Frontal cortex (tissue), 4 donors: ENCODE results near the gene FGF14. TPM values are rescaled to one million over a fixed set of nuclear protein-coding genes. Genes with fewer than 3 reads are reported as not detected.

Source experiments
- DNase-seq, 2 donors: peaks; one replicate each; pipeline ENCODE4 v3.0.0; 2012; ENCODE audit warnings: low spot score in 2 of 2
- FAIRE-seq: peaks from 2 replicates; lab custom pipeline; 2012; peaks lifted over from hg19 to GRCh38; lab: Jason Lieb, UNC
- total RNA-seq: library from RNA; depleted of rRNA; stranded (reverse); fragments of >200 nt; gene quantifications from one replicate; pipeline ENCODE4 v1.2.3, GENCODE V29; 2014
- donor health status: control.
- donor health status: control.
- donor health status: control.

The FGF14 gene
- total RNA-seq, 1 donor from 2014 or later: 85.2 TPM

DNA sequence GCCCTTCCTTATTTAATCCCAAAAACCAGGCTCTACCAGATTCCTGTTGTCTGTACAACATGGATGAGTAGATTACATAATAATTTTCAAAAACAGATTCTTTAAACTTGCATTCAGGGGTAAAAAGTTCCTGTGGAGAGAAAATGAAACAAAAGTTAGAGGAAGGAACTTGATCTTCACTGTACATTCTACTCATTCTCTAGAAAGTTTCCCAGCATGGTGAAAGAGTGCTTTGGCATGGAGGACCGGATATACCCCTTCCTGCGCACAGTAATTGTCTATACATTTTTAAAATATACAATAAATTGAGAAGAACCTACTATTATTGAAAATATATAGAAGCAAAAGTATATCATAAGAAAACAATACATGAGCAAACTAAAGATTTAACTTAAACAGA is 675.2 kb downstream of the FGF14 start:
- DNase-seq: no peak
- FAIRE-seq: no peak

DNA sequence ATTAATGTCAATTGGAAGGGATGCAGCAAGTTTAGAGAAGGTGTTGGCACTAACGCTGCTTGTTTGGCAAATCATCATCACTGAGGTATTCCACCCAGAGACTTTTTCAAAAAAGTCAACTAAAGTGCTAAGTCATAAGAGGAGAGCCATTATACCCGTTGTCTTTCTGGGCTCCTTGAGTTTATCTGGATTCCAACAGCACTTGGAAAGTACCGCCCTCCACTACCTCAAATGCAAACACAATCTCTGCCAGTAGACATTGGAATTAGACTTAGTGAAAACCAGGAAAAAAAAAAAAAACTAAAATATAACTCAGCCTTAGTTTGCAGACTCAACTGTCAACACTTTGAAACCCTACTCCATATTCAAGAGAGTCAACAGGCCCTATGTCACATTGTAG is 683.4 kb downstream of the FGF14 start:
- DNase-seq: no peak

DNA sequence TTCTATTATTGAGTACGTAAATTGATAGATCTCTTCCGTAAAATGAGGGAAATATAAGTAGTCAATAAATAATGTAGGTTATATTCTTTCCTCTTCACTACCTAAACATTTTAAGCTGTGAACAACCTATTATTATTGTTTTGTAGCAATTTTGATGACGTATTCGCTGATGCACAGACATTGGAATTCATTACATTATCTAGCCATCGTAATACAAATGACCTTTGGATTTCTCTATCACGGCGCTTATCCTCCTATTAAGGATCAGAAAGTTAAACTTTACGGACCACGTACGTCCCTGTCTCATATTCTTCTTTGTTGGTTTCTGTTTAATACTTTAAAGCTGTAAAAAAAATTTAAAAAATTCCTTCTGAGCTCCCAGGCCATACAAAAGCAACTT is 684.5 kb downstream of the FGF14 start:
- FAIRE-seq (no peak), DNase-seq (no peak)

More for the DNA sequence above, 683.4 kb downstream of the FGF14 start:
- no peak for FAIRE-seq

DNA sequence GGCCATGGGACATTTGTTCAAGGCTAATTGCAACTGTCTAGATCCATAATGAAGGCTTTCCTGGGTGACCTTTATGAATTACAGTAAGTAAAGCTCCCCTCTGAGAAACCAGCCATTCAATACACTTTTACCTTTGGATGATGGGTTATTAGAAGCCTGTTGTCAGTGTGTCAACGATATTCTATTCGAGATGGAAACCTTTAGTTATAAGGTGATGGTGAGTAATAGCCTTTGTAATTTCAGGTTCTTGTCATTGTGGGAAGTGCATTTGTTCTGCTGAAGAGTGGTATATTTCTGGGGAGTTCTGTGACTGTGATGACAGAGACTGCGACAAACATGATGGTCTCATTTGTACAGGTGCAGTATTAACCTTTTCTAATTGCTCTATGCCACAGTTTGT is 687.7 kb downstream of the FGF14 start:
- no peak for FAIRE-seq

DNA sequence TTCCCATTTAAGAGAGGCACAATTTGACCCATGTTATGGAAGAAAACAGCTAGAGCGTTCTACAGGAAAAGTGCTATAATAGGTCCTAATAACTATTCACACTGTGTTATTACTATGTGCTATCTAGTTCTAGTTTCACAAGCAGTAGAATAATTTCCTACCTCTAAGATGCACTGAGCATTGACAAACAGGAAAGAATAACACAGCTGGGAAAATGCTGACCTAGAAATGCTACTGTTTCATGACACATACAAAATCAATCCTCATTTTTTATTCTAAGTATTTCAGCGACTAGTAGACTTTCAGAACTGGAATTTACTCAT is 689.9 kb downstream of the FGF14 start:
- DNase-seq (no peak), FAIRE-seq (no peak)

More for the DNA sequence above, 687.7 kb downstream of the FGF14 start:
- no peak for DNase-seq

DNA sequence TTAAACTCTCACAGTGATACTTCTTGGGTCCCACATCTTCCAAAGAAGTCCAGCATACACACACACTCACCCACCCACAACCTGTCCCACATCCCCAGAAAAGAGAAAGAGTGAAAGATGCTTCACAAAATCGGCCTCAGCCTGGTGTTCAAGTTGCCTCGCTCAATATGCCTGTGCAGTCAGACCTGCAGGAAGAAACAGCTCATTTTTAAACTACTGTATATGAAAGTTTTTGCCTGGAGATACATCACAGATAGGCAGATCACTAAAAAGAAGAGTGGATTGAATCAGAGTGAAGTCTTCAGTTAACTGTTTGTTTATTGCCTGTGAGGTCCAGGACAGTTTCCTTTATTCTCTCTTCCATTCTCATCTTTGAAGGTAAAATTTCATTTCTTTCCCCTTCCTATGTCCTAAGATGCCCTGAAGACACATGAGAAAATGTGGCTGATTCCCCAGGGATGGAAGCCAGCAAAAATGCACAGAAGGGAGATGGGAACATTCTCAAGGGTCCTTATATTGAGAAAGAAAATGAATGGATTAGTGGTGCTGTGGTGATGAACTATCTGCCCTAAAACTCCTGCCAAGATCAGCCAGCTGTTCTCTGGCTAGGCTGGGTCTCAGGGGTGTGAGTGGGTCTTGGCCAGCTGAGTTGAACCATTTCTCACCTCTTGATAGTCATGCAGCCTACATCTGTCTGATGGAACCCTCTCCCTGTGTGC is 690.4 kb downstream of the FGF14 start:
- FAIRE-seq: no peak
- DNase-seq: no peak

DNA sequence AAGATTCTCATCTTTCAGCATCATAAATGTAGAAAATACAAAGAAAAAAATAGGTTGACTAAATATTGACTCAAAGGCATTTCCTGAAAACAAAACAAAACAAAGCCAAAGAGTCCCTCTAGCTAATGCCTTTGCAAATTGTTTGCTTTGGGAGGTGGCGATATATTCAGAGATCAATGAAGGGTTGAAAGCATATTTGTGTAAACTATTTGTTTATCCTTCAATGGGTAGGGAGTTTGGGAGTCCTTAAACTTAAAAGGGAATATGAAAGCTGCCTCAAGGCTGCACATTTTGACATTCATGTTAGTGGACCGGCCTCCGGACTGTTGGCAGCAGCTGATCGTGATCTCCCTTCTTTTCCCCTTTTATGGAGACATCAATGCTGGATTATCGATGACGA is 691.9 kb downstream of the FGF14 start:
- FAIRE-seq (no peak), DNase-seq (no peak)

DNA sequence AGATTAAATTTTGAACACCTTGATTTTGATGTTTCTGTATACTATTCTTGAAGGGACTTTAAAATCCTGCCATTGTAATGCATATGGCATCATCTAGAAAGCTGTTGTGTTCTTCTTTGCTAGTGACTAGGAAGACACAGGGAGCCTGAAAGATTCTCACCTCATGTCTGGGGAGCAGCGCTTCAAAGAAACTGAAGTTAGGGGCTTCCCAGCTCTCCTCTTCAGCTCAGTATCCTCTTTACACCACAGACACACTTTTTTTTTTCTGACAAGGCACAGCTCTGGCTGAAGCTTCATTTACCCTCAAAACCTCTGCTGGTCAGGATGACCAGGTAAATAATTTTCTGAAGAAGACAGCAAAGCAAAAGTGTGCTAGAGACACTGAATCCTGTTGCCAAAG is 693.7 kb downstream of the FGF14 start:
- DNase-seq (no peak), FAIRE-seq (no peak)

DNA sequence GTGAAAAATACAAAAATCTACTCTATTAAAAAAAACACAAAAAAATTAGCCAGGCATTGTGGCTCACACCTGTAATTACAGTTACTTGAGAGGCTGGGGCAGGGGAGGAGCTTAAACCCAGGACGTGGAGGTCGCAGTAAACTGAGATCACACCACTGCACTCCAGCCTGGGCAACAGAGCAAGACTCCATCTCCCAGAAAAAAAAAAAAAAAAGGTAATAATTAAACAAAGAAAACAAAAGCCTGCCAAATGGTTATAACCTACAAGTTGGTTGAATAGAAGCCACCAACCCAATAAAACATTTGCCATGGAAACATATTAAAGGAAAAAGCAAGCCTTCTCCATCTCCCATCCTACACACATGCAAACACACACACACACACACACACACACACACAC is 694.2 kb downstream of the FGF14 start:
- FAIRE-seq (no peak), DNase-seq (no peak)

DNA sequence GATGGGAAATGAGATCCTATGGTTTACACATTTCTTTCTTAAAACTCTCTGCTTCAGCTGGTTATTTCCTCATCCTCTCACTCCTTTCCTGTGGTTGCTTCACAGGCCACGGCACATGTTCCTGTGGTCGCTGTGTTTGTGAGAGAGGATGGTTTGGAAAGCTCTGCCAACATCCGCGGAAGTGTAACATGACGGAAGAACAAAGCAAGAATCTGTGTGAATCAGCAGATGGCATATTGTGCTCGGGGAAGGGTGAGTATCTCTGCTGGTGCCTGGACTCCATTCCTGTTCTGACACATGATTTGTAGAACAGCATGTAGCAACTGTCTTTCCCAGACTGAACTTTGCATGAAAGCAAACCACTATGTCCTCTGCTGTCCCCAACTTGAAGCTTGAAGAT is 695.2 kb downstream of the FGF14 start:
- no peak for FAIRE-seq
- peak in 1 of 2 donors; percentile 10 for DNase-seq

DNA sequence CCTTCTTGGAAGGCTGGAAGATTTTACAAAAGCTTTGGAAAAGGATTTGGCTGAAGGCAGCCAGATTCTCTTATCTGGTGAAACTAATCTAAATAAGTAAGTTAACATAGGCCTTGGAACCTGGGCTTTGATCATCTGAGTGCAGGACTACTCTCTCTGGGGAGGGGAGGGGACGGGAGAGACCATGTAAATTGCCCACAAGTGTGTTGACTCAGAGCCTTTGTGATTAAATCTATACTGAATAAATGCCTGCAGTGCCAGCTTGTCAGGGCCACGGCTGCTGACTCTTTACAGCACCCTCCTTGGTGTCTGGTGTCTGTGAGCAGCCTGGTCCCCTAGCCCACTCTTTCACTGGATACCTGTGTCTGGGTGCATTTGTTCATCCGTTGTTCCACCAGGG is 698.0 kb downstream of the FGF14 start:
- FAIRE-seq: no peak
- no peak for DNase-seq

DNA sequence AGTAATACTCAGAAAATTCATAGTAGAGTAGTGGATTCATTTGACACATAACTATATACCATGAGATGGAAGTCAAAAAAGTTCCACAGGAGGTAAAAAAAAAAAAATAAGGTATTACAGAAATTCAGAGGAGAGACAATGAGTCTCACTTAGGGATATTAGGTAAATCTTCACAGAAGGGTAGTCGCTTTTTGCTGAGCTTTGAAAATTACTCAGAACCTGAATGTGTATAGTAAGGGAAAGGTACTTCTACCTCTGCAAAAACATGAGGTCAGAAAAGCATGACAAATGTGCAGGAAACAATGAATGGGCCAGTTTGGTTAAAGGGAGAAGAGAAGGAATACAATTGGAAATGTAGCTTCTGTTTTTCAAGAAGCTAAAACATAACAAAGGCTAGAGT is 698.8 kb downstream of the FGF14 start:
- DNase-seq (no peak), FAIRE-seq (no peak)

DNA sequence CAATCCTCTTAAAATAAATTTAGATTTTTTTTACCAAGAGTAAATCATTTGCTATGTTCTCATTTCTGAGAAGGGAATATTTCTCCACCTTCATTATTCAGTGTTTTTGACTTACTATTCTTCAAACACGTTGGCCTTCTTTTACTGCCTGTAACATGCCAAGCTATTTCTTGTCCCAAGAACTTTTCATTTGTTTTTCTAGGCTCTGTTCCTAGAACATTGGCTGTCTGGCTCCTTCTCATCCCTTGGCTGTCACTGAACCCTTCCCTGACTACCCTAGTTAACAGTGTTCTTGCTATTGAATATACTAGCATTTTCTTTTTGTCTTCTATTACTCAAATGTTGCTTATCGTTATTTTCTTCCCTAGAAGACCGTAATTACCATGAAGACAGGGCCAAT is 701.2 kb downstream of the FGF14 start:
- no peak for FAIRE-seq

DNA sequence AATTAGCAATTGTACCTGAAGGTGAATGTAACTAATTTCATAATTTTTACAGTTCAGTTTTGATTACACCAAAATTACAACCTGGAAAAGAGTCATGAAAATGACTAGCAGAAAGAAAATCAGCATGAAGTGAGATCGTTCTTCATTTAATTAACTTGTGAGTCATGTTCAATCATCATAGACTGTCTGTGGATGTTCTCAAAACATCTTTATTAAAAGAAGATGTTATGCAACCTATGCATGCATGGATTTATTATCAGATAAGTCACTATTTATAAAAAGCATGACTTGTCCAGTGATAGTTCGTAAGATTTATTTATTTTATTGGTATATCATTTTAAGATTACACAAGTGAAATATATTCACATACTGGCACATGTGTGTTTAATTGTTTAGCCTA is 703.4 kb downstream of the FGF14 start:
- FAIRE-seq: no peak
- DNase-seq: no peak

More for the DNA sequence above, 701.2 kb downstream of the FGF14 start:
- DNase-seq: no peak

DNA sequence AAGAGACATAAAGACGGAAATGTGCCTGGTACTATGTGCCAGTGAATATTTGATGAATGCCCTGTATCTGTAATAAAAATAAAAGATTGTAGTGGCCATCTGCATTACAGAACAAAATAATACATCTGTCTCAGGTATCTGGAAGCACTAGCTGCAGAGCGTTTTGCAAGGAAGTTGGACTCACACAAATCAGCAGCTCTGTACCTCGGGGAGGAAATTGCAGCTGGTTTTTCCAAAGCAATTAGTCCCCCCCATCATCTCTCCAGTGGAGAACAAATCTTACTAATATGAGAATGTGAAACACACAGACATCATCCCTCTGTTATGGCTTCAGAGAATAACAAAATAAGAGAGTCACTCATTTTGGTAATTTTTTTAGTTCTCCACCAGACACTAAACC is 704.1 kb downstream of the FGF14 start:
- no peak for DNase-seq
- FAIRE-seq: no peak

DNA sequence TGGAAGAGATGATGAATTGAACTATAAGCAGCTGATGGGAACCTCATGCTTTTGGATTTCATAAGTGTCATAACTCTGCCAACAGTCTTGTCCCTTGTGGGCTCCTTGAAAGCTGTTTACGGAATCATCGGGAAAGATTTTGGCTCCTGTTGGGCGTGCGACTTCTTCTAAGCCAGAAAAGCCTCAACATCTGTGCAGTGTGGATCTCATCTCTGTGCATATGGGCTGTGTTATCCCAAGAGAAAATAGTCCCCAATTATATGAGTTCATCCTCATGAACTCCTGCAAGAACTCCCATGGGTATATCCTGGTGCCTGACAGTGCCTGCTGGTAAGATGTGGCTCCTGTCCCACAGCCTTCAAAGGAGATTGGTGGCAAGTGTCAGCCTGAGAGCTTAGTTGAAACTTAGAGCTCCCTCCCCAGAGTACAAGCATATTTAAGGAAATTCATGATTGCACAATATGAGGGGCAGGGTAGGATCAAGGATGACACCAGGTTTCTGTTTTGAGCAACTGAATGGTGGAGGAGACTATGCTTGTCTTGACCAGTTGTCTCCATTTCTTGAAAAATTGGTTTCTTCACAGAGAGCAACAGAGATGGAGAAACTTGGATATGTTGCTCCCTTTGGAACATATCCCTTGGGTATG is 705.9 kb downstream of the FGF14 start:
- no peak for FAIRE-seq
- no peak for DNase-seq

DNA sequence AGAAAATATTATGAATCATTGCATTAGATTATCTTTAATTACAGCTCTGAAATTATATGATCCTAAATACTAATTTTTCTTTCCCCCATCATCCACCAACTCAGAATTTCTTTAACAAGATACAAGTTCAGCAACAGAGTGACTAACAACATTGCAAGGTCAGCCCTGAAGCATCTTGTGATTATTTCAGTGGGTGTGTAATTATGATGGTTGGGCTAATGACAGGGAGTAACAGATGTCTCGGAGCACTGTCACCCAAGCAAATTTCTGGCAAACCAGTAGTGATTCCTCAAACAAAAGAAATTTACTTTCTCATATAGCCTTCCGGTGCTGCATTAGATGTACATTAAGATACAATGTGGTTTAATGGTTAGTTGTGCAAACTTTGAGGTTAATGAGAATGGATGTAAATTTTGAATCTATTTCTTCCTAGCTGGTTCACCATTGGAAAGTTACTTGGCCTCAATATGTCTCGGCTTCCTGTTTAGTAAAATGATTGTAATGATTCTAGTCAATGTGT is 710.4 kb downstream of the FGF14 start:
- no peak for FAIRE-seq

DNA sequence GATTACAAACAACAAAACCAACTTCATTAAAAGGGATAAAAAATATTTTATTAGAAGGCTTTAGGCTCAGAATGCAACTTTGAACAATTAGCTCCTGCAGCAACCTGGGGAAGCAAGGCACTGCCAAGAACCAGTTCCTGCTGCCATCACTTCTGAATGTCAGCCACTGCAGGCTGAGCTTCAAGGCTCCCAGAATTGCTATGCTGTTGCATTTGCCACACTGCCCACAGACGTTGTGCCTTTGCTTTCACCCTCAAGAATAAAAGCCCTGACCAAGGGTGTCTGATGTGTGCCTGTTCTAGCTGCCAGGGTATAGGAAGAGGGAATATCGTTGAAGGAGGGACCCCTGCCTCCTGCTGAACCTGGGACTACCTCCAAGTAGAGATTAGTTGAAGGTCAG is 711.0 kb downstream of the FGF14 start:
- DNase-seq: no peak
- no peak for FAIRE-seq

More for the DNA sequence above, 710.4 kb downstream of the FGF14 start:
- no peak for DNase-seq

DNA sequence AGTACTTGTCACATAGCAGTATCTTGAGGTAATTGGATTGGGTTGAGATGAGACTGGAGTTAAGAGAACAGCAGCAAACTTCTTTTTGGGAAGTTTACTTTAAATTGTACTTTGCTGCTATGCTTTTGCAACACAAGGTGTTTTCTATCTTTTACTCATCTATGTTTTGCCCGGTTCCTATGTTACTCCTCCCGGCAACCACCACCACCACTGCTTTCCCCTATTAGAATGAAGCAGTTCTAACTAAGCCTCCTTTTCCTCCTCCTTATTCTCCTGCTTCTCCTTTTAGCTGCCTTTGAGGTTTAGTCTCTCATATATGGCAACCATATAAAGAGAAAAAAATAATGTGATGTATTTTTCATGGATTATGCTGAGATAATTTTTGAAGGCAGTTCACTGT is 715.8 kb downstream of the FGF14 start:
- DNase-seq (no peak), FAIRE-seq (no peak)

DNA sequence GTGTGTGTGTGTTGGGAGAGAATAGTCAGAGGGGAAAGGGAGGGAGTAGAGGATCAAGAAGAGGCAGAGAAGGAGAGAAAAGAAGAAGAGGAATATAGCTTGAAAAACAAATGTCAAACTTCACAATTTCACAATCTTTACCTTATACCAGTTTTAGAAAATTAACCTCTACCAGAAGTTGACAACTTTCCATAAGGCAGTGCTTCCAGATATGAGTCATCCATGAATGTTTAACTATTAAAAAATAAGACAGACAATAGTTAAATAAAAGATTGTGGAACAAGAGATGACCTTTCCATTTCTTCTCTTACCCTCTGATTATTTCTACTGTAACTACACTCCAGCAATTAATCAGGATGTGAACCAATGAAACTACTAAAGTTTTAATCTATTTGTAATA is 720.0 kb downstream of the FGF14 start:
- FAIRE-seq: no peak
- no peak for DNase-seq

DNA sequence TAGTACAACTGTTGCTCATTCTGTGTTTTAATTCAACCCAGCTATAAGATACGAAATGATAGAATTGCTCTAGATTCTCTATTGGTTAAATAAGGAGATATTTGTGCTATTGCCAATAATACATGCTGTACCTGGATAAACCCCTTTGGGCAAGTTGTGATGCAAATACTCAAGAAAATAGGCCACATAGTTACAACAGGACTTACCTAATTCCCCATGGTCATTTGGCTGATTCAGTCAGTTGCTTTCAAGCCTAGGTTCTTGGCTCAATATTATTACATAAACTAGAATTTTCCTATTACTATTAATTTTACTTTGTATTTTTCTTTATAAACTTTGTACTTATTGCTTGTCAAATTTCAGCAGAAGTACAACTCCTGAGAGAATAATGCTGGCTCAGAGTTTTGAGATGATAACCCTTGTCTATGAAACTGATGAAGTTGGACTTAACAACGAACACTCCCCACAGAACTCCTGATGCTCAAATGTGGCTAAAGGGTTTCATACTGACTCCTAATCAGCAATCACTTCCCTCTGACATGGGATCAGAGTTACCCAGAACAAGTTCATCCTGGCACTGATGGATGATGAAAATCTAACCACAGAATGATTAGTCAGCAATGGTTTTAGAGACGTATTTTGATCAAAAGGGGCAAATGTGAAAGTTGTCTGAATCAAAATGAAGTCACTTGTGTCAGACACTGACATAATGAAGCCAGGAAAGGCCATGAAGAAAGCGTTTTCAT is 728.3 kb downstream of the FGF14 start:
- FAIRE-seq (no peak), DNase-seq (no peak)
